ENCODE measurements around the gene HM13.

- TF ChIP-seq EZH2 (IDR thresholded peaks at IDR 0.05; ENCODE audit: borderline replicate concordance, low read length) (no peak), CTCF (conservative IDR thresholded peaks at IDR 0.05 in 1 of 2, IDR thresholded peaks at IDR 0.05 in 1 of 2; ENCODE audit: extremely low read depth in 1 of 2, insufficient read depth in 1 of 2, low read depth in 1 of 2, low read length in 2 of 2) (no peak)
Observed at GRCh38 chr20:31489152-31489551, 25.1 kb upstream of the HM13 start.
